Activated CD8-positive, alpha-beta memory T cell treated with anti-CD3 and anti-CD28 coated beads, Interleukin-2, amount 50 U/mL, for 24 hours (primary cell): ENCODE data around the gene FBXO3.
"Not testable (repeated sequence)": the region's sequence is repeated elsewhere in the genome, so short reads cannot be mapped to it uniquely, and the experiment has no call there.

Experiments
- DNase-seq: peaks from one replicate; pipeline ENCODE4 v3.0.0-alpha.2; 2020; ENCODE audit errors: extremely low read depth

FBXO3 gene

DNA sequence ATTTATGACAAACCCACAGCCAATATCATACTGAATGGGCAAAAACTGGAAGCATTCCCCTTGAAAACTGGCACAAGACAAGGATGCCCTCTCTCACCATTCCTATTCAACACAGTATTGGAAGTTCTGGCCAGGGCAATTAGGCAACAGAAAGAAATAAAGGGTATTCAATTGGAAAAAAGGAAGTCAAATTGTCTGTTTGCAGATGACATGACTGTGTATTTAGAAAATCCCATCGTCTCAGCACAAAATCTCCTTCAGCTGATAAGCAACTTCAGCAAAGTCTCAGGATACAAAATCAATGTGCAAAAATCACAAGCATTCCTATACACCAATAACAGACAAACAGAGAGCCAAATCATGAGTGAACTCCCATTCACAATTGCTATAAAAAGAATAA, 46.8 kb downstream of the FBXO3 start:
- not testable (repeated sequence) for DNase-seq

GRCh38 chr11:33725496-33725895, 48.8 kb downstream of the FBXO3 start:
- DNase-seq, result no peak

DNA sequence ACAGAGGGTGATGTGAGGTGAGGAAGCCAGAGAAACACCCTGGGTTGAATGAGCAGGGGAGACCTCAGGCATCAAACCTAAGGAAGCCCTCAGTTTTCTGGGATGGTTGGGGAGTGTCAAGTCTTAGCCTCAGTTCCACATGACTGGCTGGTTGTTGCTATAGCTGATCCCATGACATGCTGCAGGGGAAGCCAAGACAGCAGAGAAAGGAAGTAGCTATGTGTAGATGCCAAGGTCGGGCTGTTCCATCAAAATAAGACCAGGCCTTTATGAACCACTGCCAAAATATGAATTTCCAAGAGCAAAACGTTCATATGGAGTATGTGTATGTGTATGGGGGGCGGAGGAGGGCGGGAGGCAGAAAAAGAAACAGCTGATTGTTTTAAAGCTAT, 49.7 kb downstream of the FBXO3 start:
- no peak for DNase-seq

DNA sequence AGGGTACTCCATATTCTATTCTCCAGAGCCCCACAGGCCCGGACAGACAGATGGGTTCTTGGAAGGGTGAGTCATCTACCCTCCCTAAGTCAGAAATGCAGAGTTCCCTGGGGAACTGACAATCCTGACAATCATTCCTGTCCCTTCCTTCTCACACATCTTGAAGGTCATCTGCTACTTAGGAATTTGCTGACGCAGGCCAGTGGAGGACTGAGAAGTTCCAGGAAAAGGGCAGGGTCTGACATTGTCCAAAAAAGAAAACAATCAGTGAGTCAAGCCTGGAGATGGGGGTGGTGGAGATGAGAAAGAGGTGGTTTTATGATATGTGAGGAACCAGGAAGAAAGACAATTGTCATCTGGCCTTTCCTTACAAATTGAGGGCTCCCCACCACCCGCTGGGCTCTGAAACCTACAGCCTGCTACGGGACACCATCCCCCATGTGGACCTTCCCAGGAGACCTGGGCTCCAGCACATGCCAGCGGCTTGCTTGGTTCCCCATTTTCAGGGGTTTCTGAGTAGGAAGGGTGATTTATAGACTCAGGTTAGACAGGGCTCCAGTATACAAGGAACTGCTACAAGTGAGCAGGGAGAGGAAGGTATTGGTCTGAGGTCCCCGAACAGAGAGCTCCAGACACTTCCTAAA, 51.0 kb downstream of the FBXO3 start:
- no peak for DNase-seq

DNA sequence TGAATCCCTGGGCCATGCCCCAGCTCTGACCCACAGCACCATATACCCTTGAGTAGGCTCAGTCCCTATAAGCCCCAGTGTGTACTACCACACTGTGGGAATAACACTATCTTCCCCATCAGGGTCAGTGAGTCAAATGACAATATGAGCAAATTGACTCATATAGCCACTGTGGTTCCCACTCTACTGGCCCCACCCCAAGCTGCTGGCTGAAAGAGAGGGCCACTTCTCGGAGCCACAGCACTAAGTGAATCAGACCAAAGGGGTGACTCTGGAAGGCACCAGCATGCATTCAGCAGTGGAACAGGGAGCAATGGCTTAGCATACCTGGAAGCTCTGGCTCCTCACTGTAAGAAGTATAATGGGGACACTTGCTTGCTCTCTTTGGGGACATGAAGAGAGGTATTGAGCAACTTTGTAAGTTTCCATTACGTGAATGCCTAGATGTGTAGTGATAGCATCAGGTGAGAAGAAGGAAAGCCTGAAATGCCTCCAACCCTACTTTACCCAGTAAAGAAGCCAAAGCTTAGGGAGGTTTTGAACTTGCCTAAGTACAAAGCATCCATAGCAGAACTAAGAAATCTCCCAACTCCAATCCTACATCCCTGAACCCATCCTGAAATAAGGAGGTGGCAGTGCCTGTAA, 51.6 kb downstream of the FBXO3 start:
- no peak for DNase-seq

DNA sequence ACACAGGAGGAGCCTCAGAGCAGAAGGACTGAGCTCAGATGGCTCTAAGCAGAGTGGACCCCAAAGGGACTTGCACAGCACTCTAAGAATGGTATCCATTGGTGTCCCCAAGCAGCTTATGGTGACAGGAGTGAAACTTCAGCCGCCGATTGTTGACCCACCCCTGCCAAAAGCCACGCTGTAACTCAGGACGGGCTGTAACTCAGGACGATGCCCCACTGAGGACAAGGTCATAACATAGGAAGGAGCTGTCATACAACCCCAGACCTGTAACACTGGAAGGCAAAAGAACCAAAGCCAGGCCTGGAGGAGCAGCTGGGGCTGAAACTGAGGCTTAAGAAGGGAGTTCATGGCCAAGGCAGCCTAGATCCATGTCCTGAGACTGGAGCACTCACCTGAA, 52.3 kb downstream of the FBXO3 start:
- DNase-seq, result no peak

DNA sequence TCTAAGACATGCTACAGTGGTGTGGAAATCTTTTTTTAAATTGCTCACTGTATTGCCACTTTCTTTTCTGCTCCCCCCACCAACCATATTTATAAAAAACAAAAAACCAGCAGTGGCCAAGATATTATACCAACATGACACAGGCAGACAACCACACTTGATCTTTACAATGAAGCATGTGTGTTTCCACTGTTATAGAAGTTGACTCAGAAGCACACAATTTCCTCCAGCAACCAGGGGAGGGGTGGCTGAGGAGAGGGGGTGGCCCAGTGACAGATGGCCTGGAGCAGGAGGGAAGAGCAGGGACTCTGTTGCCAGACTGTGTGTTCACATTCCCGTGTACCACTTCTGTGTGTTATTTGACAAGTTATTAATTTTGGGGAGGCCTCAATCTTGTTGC, 52.9 kb downstream of the FBXO3 start:
- DNase-seq, result no peak

- no peak for DNase-seq
Measured at GRCh38 chr11:33719587-33719986, 54.7 kb downstream of the FBXO3 start.

- no peak for DNase-seq
Measured at GRCh38 chr11:33718440-33718839, 55.9 kb downstream of the FBXO3 start.

DNA sequence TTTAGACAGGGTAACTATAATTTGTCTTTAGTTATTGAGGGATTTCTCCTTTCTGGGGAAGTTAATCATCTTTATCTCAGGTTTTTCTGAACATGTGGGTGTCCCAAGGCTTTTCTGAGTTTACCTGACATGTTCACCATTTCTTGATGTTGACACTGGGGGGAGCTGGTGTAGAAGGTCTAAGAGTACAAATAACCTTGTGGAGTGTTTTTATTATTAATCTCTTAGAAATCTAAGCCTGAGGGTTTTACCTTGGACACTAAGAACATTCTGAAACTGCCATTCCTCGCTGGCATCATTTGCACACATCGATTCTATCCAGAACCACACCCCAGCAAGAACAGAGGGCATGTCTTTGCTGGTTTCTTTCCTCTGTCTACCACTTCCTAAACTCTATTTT, 58.1 kb downstream of the FBXO3 start:
- no peak for DNase-seq

DNA sequence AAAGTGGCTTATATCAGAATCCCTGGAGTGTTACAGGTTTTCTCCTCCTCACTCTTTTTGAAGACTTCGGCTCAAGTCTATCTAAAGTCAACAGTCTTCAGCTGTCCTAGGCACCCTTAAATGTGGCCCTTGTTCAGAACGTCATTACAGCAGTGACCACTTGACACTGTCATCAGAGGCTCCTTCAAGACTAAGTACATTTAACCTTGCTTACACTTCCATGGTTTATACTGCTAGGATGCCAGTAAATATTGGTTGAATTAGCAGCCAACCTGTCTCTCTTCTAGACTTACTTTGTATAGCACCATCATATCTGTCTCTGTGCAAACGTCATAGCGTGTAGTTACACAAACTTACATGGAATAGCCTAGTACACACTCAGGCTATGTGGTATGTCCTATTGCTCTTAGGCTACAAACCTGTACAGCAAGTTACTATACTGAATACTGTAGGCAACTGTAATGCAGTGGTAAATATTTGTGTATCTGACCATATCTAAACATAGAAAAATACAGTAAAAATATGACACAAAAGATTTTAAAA, 60.4 kb downstream of the FBXO3 start:
- no peak for DNase-seq

DNA sequence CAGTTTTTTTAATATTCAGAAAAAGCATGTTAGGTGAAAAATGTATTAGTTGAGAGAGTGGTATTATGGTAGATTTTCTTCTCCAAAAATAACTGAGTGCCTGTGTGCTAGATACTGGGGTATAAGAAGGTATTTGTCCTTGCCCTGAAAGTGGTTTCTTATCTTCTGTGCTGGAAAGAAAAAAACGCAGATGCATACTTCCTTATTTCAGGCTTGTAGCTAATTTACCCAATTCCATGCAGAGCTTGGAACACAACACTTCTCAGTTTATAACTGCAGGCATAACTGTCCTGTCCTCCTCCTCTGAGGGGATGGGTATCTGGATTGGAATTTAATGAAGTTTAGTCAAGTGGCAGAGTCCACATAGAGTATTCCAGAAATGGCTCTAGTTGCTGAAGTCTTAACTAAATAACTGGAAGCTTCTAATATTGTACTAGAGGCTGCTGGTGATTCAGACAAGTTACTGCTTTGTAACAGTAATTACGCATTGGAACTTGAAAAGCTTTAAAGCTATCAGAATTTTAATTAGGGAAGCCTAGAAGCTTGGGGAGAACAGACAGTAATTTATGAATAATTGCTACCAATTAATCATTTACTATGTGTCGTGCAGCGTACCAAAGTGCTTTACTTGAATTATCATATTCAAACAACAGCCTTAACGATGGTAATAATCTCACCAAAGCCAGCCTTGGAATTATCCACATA, 61.0 kb downstream of the FBXO3 start:
- DNase-seq, result no peak

- no peak for DNase-seq
Measured at GRCh38 chr11:33712436-33712835, 61.9 kb downstream of the FBXO3 start.

- DNase-seq, result no peak
Measured at GRCh38 chr11:33709466-33709865, 64.9 kb downstream of the FBXO3 start.

DNA sequence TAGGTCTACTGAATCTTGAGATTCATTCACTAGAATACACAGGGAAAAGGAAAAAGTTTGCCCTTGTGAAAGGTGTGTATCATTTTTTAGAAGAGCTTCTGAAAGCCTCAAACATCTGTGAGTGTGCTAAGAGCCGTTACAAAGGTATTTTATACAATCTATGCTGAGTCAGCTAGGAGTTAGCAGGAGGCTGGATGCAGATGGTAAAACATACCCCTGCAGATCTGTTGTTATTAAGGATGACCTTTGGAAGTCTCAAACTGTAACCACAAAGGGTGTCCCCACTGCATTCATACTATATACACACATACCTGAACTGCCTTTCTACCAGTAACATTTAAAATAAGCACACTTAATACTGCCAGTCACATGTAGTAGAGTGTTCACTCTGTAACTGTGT, 65.3 kb downstream of the FBXO3 start:
- DNase-seq, result no peak

- DNase-seq, result not testable (repeated sequence)
Measured at GRCh38 chr11:33707831-33708230, 66.5 kb downstream of the FBXO3 start.

DNA sequence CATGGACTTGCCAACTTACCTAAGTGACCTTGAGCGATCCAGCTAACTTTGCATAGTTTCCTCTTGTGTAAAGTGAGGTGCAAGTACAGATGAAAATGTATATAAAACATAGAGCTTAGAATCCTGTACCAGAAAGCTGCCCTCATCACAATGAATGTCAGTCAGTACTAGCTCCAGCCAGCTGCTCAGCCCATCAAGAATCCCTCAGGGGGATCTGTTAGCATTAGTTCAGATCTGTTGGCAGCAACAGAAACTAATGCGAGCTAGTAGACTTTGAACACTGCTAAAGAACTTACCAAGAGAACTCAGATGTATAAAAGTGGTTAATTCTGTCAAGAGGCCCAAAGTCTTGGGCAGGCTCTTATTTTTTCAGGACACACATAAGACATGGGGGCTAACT, 67.4 kb downstream of the FBXO3 start:
- DNase-seq, result no peak

DNA sequence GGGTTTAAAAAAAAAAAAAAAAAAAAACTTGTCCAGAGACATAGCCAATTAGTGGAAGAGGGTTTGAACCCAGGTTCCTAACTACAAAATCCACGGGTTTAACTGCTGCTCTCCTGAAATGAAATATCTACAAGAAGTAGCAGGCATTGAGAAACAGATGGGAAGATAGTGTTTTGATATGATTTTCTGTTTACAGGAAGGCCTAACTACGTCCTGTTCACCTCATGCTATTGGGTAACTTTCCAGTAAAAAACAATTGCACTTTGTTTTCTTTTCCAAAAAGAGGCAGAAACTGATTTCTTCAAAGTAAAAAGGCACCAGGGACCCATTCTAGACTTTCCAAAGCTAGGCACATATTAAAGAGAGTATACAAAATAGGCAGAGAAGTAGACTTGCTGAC, 67.8 kb downstream of the FBXO3 start:
- no peak for DNase-seq

DNA sequence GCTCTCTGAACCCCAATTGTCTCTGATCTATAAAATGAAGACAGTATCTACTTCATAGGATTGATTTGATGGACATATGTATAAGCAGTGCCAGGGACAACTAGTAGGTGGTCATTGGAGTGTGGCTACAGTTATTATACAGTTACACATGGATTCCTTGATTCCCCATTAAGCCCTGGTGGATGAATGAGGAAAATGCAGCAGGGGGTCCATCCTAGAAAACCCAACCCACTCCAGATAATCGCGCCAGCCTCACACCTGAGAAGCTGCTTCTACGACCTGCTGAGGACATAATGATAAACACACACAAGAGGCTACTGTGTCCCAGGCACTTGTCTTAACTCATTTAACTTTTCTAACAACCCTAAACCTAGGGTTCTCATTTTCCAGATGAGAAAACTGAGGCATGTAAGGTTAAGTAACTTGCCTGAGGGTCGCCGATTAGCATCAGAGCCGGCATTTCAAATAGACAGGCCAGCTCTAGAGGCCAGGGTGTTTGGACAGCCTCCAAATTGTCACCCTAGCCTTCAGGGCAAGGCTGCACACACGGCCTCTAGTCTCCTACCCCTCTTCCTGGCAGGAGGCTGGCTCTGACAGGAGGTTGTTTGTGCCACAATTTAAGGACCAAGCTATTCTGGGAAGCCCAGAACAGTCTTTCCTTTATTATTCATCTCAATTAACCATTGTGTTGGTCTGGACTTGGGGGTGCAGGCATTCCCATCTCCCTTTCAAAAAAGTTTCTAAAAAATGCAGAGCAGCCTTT, 69.9 kb downstream of the FBXO3 start:
- DNase-seq, result no peak

GRCh38 chr11:33703788-33704187, 70.5 kb downstream of the FBXO3 start:
- no peak for DNase-seq

- DNase-seq, result no peak
Measured at GRCh38 chr11:33703234-33703633, 71.1 kb downstream of the FBXO3 start.
